ENCODE measurements around the gene GAA.
"Not testable (repeated sequence)": the region's sequence is repeated elsewhere in the genome, so short reads cannot be mapped to it uniquely, and the experiment has no call there.

Gene GAA

DNA sequence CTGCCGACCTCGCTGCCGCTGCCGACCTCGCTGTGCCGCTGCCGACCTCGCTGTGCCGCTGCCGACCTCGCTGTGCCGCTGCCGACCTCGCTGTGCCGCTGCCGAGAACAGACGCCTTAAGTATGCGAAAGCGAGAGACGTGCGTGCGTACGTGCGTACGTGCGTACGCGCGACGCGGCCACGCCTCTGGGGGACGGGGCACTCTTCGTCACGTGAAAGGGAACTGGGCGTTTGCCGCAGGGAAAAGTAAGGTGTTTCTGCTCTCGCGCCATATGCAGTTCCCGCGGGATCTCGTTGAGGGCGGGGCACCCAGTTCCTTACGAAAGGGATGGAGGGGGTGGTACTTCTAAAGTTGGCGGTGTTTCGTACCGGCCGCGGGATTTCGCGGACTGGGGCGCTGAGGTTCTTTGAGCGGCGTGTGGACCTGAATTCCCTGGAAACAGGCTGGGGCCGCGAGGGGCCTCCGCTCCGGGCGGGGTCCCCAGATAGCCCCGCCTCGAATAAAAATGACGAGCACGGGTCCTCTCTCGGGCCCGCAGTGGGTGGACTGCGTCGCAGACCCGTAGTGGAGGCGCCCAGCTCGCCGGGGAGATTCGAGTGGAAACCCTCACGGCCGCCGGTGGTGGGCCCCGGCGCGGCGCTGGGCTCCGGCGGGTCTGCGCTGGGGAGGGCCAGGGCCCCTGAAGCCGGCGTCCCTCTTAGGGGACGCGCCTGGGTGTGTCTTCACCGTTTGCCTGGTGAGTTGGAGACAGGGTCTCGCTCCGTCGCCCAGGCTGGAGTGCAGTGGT lies 45.8 kb downstream of the GAA start, which contains the start of gene EIF4A3:
Gene EIF4A3, minus strand, starts transcription at position 94 of the 788 bp plus-strand sequence. CDS start 167 bp downstream, outside the sequence.
- peak; percentile 99 for DNase-seq

GRCh38 chr17:80151333-80151732 lies 50.0 kb downstream of the GAA start:
- peak; percentile 68 for DNase-seq

DNA sequence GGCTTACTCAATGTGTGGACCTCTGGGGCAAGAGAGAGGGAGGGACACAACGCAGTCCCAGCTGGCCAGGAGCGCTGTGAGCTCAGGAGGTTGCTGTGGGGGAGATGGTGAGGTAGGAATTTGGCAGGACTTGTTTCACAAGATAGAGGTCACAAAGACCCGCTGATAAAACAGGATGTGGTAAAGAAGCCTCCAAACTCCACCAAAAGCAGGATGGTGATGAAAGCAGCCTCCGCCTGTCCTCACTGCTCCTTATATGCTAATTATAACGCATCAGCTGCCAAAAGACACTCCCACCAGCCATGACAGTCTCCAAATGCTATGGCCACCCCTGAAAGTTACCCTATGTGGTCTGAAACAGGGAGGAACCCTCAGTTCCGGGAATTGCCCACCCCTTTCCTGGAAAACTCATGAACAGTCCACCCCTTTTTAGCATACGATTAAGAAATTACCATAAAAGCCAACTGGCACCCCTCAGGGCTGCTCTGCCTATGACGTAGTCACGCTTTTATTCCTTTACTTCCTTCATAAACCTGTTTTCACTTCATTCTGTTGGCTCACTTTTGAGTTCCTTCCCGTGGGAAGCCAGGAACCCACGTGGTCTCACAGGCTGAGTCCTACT lies 50.8 kb downstream of the GAA start:
- peak; percentile 76 for DNase-seq

DNA sequence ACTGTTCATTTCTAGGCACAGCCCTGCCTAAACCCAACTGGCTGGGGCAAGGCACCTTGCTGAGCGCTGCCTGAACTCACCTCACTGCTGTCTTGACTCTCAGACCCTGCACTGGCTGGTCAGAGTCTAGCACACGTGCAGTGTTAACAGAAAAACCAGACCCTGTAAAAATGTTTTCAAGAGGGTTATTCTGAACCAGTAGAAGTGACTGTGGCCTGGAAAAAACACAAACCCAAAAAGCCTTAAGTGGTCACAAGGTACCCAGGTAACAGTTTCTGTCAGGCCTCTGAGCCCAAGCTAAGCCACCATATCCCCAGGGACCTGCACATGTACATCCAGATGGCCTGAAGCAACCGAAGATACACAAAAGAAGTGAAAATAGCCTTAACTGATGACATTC lies 51.6 kb downstream of the GAA start:
- no peak for DNase-seq

GRCh38 chr17:80154166-80154565 lies 52.8 kb downstream of the GAA start:
- no peak for DNase-seq

GRCh38 chr17:80155600-80155999 lies 54.2 kb downstream of the GAA start:
- DNase-seq: not testable (repeated sequence)

DNA sequence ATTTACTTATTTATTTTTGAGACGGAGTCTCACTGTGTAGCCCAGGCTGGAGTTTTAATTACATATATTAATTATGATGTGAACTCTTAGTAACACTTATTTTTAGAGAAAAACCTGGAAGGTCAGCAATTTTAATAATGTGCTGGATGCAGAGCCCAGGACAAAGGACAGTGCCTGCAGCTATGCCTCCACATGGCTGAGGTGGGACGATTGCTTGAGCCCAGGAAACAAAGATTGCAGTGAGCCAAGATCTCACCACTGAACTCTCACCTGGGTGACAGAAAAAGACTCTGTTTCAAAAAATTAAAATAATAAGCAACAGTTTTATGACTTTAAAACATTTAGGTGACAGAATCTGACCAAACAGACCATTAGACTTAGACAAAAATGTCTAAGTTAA lies 57.5 kb downstream of the GAA start:
- no peak for DNase-seq

DNA sequence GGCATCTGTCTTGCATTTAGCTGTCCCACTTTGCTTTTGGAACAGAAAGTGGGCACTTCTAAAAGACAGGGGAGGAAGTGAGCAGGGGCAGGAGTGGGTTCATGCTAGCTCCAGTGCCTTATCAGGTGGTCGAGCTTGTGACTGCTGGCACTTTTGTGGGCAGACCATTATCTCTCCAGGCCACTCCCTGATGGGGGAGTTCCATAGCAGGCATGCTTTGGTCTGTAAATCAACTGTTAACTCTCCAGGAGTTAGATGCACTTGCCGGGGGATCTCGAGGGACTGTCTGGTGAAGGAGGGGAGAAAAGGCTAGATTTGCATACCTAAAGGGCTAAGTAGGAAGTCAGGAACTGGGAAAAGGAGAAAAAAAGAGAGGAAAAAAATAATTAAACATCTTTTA lies 59.2 kb downstream of the GAA start:
- no peak for DNase-seq

DNA sequence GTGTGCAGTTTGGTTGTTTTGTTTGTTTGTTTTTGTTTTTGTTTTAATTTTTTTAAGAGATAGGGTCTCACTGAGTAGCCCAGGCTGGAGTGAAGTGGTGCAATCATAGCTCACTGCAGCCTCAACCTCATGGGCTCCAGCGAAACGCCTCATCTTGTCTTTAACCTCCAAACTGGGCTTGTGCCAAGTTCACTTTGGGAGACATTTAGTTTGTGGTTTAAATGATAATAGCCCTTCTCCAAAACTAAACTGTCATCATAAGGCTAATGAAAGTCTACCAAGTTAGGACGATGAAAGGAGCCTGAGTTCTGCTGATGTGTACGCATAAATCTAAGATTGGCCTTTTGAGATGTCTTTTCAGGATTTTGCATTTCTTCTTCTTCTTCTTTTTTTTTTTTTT lies 62.0 kb downstream of the GAA start:
- DNase-seq: no peak

DNA sequence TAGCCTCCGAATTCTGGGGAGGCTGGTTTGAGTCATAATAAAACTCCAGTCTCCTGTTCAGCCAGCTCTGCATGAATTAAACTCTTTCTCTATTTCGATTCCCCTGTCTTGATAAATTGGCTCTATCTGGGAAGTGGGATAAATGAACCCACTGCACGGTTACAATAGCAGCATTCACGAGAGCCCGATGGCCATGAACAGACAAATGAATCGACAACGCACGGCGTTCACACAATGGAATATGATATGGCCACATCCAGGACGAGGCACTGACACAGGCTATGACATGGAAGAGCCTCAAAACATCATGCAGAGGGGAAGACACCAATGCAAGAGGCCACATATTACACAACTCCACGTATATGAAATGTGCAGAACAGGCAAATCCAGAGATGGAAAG lies 62.8 kb downstream of the GAA start:
- no peak for DNase-seq

- no peak for DNase-seq
Observed at GRCh38 chr17:80166446-80166845, 65.1 kb downstream of the GAA start.

- DNase-seq: no peak
Observed at GRCh38 chr17:80168371-80168770, 67.0 kb downstream of the GAA start.

GRCh38 chr17:80169107-80169506 lies 67.7 kb downstream of the GAA start:
- no peak for DNase-seq

All from EL (cell line).